Duodenal mucosa (tissue), 2 donors: ENCODE measurements around the gene SLC6A4.

ENCODE experiments used
- H3K27ac ChIP-seq: one replicate; pipeline ENCODE4 v1.7.0; 2013; ENCODE audit warnings: low read depth, low read length
- H3K27me3 ChIP-seq, 2 donors: one replicate each; pipeline ENCODE4 v1.7.0; 2013; ENCODE audit warnings: low read length in 2 of 2, control low read depth in 1 of 2; ENCODE audit not compliant: insufficient read depth in 2 of 2, control insufficient read depth in 1 of 2
- H3K36me3 ChIP-seq, 2 donors: one replicate each; pipeline ENCODE4 v1.7.0; 2013; ENCODE audit warnings: low read length in 2 of 2, control low read depth in 1 of 2; ENCODE audit not compliant: insufficient read depth in 2 of 2, control insufficient read depth in 1 of 2
- H3K4me1 ChIP-seq, 2 donors: one replicate each; pipeline ENCODE4 v1.7.0; 2013; ENCODE audit warnings: low read length in 2 of 2, control low read depth in 1 of 2; ENCODE audit not compliant: insufficient read depth in 2 of 2, control insufficient read depth in 1 of 2
- H3K4me3 ChIP-seq, 2 donors: one replicate each; pipeline ENCODE4 v1.7.0; 2013; ENCODE audit warnings: low read length in 2 of 2, low read depth in 1 of 2
- H3K9ac ChIP-seq, 2 donors: one replicate each; pipeline ENCODE4 v1.7.0; 2013; ENCODE audit warnings: low read length in 2 of 2, low read depth in 1 of 2
- H3K9me3 ChIP-seq, 2 donors: one replicate each; pipeline ENCODE4 v1.7.0; 2013; ENCODE audit warnings: low read length in 2 of 2, control low read depth in 1 of 2; ENCODE audit not compliant: control insufficient read depth in 1 of 2

The SLC6A4 gene

GRCh38 chr17:30256756-30257506 lies 21.4 kb upstream of the SLC6A4 start:
- no peaks in the 10 kb centered on the region for H3K9me3 ChIP-seq
- no peaks in the 10 kb centered on the region for H3K4me1 ChIP-seq
- no peak overlapping the region for H3K27ac ChIP-seq
- no peaks in the 10 kb centered on the region for H3K27me3 ChIP-seq
- H3K9ac ChIP-seq = no peak overlapping the region
- peaks cover 14 to 35% of the 10 kb centered on the region in 2 donors for H3K36me3 ChIP-seq
- no peak overlapping the region for H3K4me3 ChIP-seq

DNA sequence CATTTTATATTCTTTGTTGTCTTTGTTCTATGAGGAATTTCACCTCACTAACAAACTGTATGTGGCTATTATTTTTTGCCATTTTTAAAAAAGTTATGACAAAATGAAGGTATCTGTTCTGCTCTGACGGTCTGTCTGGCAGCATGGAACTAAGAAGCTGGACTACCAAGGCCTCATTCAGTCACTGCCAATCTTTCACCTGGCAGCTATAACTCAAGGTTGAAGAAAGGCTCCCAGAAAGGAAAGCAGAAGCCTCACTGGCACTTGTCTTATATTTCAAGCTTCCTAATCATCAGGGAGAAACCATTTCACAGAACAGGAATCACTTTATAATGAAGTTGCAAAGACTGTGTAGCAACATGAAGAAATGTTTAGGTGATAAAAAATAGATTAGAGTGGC lies 18.7 kb upstream of the SLC6A4 start:
- Histone ChIP-seq H3K9ac (no peak overlapping the region), H3K27ac (no peak overlapping the region), H3K36me3 (peaks cover 7 to 37% of the 10 kb centered on the region in 2 donors), H3K9me3 (no peaks in the 10 kb centered on the region), H3K4me3 (no peak overlapping the region), H3K27me3 (no peaks in the 10 kb centered on the region), H3K4me1 (no peaks in the 10 kb centered on the region)

- no peak overlapping the region for H3K9ac ChIP-seq
- peaks cover 14 to 46% of the 10 kb centered on the region in 2 donors for H3K36me3 ChIP-seq
These were observed 17.8 kb upstream of the SLC6A4 start for GRCh38 chr17:30253312-30253711.

DNA sequence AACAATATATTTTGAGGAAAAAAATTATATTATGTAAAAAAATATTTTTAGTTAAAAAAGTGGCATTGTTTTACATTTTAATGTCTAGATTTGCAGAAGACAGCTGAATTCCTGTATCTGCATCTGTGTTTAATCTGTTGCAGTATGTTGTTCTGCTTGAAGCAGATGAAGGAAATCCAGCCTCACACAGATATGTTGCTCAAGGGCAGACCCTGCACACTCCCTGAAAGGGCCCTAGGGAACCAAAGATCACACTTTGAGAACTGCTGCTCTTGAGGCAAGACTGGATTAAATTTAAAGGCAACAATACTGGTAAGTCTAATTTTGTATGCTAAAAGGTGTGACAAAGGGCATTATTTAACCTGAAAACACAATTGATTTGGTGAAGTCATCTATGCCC lies 16.4 kb upstream of the SLC6A4 start:
- Histone ChIP-seq H3K36me3 (peaks cover 21 to 47% of the 10 kb centered on the region in 2 donors), H3K4me1 (no peaks in the 10 kb centered on the region), H3K9me3 (no peaks in the 10 kb centered on the region), H3K4me3 (no peak overlapping the region), H3K27ac (no peak overlapping the region), H3K9ac (no peak overlapping the region), H3K27me3 (no peaks in the 10 kb centered on the region)

More at GRCh38 chr17:30253312-30253711, 17.8 kb upstream of the SLC6A4 start:
- H3K4me3 ChIP-seq = no peak overlapping the region
- no peaks in the 10 kb centered on the region for H3K27me3 ChIP-seq
- H3K27ac ChIP-seq = no peak overlapping the region
- no peaks in the 10 kb centered on the region for H3K4me1 ChIP-seq
- H3K9me3 ChIP-seq = no peaks in the 10 kb centered on the region

DNA sequence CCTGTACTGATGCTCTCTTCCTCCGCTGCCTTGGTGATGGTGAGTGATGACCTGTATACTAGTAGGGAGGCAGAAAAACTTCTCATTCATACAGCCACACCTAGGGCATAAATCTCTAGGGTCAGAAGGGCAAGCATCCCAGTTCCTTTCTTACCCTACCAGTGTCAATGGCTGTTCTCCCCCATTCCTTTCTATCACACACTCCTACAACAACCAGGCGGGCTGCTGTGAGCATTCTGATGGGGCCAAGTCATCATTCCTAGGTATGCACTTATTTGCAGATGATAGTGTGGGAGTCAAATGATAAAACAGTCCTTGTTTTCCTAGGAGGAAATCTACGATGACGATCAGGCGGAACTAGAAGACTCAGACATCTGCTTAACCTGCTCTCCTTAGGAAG lies 14.0 kb upstream of the SLC6A4 start:
- H3K9ac ChIP-seq = no peak overlapping the region
- H3K27me3 ChIP-seq = no peaks in the 10 kb centered on the region
- H3K36me3 ChIP-seq = peaks cover 21 to 37% of the 10 kb centered on the region in 2 donors
- H3K27ac ChIP-seq = no peak overlapping the region
- no peaks in the 10 kb centered on the region for H3K4me1 ChIP-seq
- H3K4me3 ChIP-seq = no peak overlapping the region
- H3K9me3 ChIP-seq = no peaks in the 10 kb centered on the region

DNA sequence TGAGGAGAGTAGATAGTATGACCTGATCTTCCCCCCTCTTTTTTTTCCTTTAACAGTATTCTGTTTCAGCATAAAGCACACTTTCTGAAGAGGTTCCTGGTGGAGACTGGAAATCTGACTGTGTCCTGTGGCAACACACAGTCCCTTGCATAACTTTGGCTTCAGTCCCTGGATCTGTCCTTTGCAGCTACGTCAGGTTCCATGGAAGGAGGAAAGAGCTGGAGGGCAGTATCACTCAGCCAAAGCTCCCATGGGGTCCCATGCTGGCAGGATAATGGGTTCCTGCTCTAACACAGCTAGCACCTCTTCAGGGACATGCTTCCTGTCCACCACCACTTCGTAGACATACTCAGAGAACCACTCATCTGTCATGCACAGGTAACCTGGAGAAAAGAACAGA lies 13.3 kb upstream of the SLC6A4 start:
- no peaks in the 10 kb centered on the region for H3K4me1 ChIP-seq
- no peak overlapping the region for H3K4me3 ChIP-seq
- H3K27ac ChIP-seq = no peak overlapping the region
- no peaks in the 10 kb centered on the region for H3K27me3 ChIP-seq
- no peaks in the 10 kb centered on the region for H3K9me3 ChIP-seq
- no peak overlapping the region for H3K9ac ChIP-seq
- H3K36me3 ChIP-seq = peaks cover 21 to 37% of the 10 kb centered on the region in 2 donors

- H3K27me3 ChIP-seq = no peaks in the 10 kb centered on the region
- H3K36me3 ChIP-seq = peaks cover 14 to 22% of the 10 kb centered on the region in 2 donors
- no peak overlapping the region for H3K4me3 ChIP-seq
- H3K9me3 ChIP-seq = no peaks in the 10 kb centered on the region
- H3K27ac ChIP-seq = no peak overlapping the region
- no peak overlapping the region for H3K9ac ChIP-seq
- H3K4me1 ChIP-seq = no peaks in the 10 kb centered on the region
These were observed 11.0 kb upstream of the SLC6A4 start for GRCh38 chr17:30246460-30246859.

DNA sequence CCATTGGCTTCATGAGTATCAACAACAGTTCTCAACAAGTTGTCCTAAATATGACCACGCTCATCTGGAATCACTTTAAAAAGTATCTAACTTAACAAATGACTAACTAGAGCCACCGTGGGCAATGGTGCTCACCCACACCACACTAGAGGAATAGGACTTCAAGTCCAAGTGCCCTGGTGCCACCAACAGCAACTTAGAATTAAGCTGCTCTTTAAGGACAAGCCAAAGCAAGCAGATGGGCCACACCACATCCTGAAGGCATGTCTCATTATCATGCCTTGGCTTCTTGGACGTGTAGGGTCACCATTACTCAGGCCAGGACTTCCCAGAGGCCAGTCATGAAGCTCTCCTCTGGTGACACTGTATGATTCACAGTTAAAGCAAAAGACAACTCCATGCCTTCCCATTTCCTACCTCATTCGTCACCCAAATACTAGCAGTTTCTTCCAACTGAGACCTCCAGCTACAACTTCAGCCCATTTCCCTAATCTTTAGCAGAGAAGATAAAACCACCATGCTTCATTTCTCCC lies 9.4 kb upstream of the SLC6A4 start:
- no peak overlapping the region for H3K27ac ChIP-seq
- H3K36me3 ChIP-seq = peaks cover 14 to 22% of the 10 kb centered on the region in 2 donors
- no peaks in the 10 kb centered on the region for H3K9me3 ChIP-seq
- no peak overlapping the region for H3K4me3 ChIP-seq
- no peak overlapping the region for H3K9ac ChIP-seq
- H3K4me1 ChIP-seq = no peaks in the 10 kb centered on the region
- no peaks in the 10 kb centered on the region for H3K27me3 ChIP-seq

DNA sequence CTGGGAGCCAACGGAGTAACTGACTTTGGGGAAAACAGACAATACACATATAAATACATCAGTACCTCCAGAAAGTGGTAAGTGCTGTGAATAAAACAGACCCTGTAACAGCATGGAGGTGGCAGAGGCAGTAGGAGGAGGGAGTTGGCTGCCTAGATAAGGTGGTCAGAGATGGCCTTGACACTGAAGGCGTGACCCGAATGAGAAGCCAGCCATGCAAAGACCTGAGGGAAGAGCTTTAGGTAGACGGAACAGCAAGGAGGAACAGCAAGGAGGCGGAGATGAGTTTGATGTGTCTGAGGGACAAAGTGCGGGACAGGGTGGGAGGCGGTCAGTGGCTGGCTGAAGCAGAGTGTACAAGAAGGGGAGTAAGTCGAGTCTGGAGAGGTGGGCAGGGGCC lies 8.1 kb upstream of the SLC6A4 start:
- H3K4me3 ChIP-seq = no peak overlapping the region
- H3K9me3 ChIP-seq = no peaks in the 10 kb centered on the region
- peaks cover 3 to 6% of the 10 kb centered on the region in 2 donors for H3K27me3 ChIP-seq
- H3K4me1 ChIP-seq = no peaks in the 10 kb centered on the region
- peaks cover 8 to 9% of the 10 kb centered on the region in 2 donors for H3K36me3 ChIP-seq
- H3K27ac ChIP-seq = no peak overlapping the region
- no peak overlapping the region for H3K9ac ChIP-seq

GRCh38 chr17:30243002-30243401 lies 7.5 kb upstream of the SLC6A4 start:
- no peak overlapping the region for H3K27ac ChIP-seq
- H3K27me3 ChIP-seq = peaks cover 8 to 12% of the 10 kb centered on the region in 2 donors
- H3K4me1 ChIP-seq = no peaks in the 10 kb centered on the region
- H3K9ac ChIP-seq = no peak overlapping the region
- H3K9me3 ChIP-seq = no peaks in the 10 kb centered on the region
- H3K36me3 ChIP-seq = peaks cover 3 to 6% of the 10 kb centered on the region in 2 donors
- H3K4me3 ChIP-seq = no peak overlapping the region
